ENCODE measurements around the gene HK3.
A peak's percentile ranks its signal among the peaks of the same experiment; 100 is the strongest.

HK3 gene

GRCh38 chr5:176899296-176899891, at the start of gene HK3:
HK3 (minus strand) TSS chr5:176899346; CDS start chr5:176896159, 3,187 bp downstream.
- DNase-seq, result no peak

GRCh38 chr5:176948458-176948857, 49.3 kb upstream of the HK3 start:
- no peak for DNase-seq

- no peak for DNase-seq
Measured at GRCh38 chr5:176947847-176948246, 48.7 kb upstream of the HK3 start.

GRCh38 chr5:176944268-176944667, 45.1 kb upstream of the HK3 start:
- DNase-seq, result no peak

GRCh38 chr5:176943816-176944215, 44.7 kb upstream of the HK3 start:
- no peak for DNase-seq

GRCh38 chr5:176941951-176942350, 42.8 kb upstream of the HK3 start:
- no peak for DNase-seq

- DNase-seq, result no peak
Measured at GRCh38 chr5:176938472-176938871, 39.3 kb upstream of the HK3 start.

GRCh38 chr5:176935017-176935416, 35.9 kb upstream of the HK3 start:
- DNase-seq, result no peak

GRCh38 chr5:176934309-176934930, 35.3 kb upstream of the HK3 start:
- no peak for DNase-seq

GRCh38 chr5:176929654-176930053, 30.5 kb upstream of the HK3 start:
- DNase-seq, result no peak

GRCh38 chr5:176927562-176927961, 28.4 kb upstream of the HK3 start:
- no peak for DNase-seq

GRCh38 chr5:176922817-176923216, 23.7 kb upstream of the HK3 start:
- no peak for DNase-seq

GRCh38 chr5:176921714-176922113, 22.6 kb upstream of the HK3 start:
- DNase-seq, result no peak

GRCh38 chr5:176918613-176919012, 19.5 kb upstream of the HK3 start:
- DNase-seq, result no peak

- DNase-seq, result peak in 1 of 2 experiments; percentile 8
Measured at GRCh38 chr5:176916337-176916736, 17.2 kb upstream of the HK3 start.

GRCh38 chr5:176915906-176916305, 16.8 kb upstream of the HK3 start:
- no peak for DNase-seq

GRCh38 chr5:176912115-176912514, 13.0 kb upstream of the HK3 start:
- DNase-seq, result no peak

GRCh38 chr5:176908675-176909368, 9.7 kb upstream of the HK3 start:
- DNase-seq, result no peak

GRCh38 chr5:176906796-176907195, 7.7 kb upstream of the HK3 start:
- no peak for DNase-seq

GRCh38 chr5:176906126-176906525, 7.0 kb upstream of the HK3 start:
- DNase-seq, result no peak

GRCh38 chr5:176904276-176904675, 5.1 kb upstream of the HK3 start:
- no peak for DNase-seq

- no peak for DNase-seq
Measured at GRCh38 chr5:176902911-176903664, 3.9 kb upstream of the HK3 start.

GRCh38 chr5:176902102-176902814, 3.1 kb upstream of the HK3 start:
- DNase-seq, result no peak

All from NCI-H2081 (cell line).